ENCODE measurements around the gene CNBD2.

- TF ChIP-seq CTCF (optimal IDR thresholded peaks at IDR 0.05 in 1 of 3, IDR thresholded peaks at IDR 0.05 in 1 of 3, conservative IDR thresholded peaks at IDR 0.05 in 1 of 3; ENCODE audit: extremely low read depth in 1 of 3, insufficient read depth in 2 of 3, low read length in 3 of 3) (no peak), EZH2 (IDR thresholded peaks at IDR 0.05; ENCODE audit: low read length) (no peak)
Measured at GRCh38 chr20:35929301-35929700, 39.1 kb upstream of the CNBD2 start.

Data from keratinocyte (primary cell).